K562 (cell line): Measurements from ENCODE around the gene ITSN2. TPM values are rescaled to one million over a fixed set of nuclear protein-coding genes. Genes with fewer than 3 reads are reported as not detected.

Source experiments
- ATAC-seq: fragments of 200-7000 bp; cut with Tn5 transposase; 3 replicates; pipeline ENCODE4 v1.9.1; 2020; ENCODE audit warnings: moderate library complexity
- BruUV-seq: library from RNA; stranded (reverse); fragments of 400-500 nt; replicated peaks from 2 replicates; lab custom pipeline; 2021; lab: Mats Ljungman, UMichigan
- CTCF ChIA-PET: fragments of 300-600 bp; formaldehyde crosslinking; extraction: SDS; loops from one replicate; lab custom pipeline; 2021; ENCODE audit warnings: low intra/inter-chr PET ratio; lab: Yijun Ruan, JAX
- POLR2A ChIA-PET: fragments of 300-600, 350-650 bp; sonication (Branson Sonifier 250); formaldehyde crosslinking; extraction: SDS; loops from one replicate; lab custom pipeline; 2021; ENCODE audit warnings: antibody characterized with exemption, inconsistent platforms; lab: Yijun Ruan, JAX
- DNase-seq, 4 experiments: peaks; one replicate each; pipeline versions ENCODE4 v3.0.0 to v3.0.0-alpha.2; 2011 to 2018; ENCODE audit warnings: low spot score in 3 of 4, mixed read lengths in 3 of 4; ENCODE audit errors: extremely low read depth in 1 of 4
- FAIRE-seq: peaks from 2 replicates; lab custom pipeline; 2011; peaks lifted over from hg19 to GRCh38; lab: Jason Lieb, UNC
- H2AFZ ChIP-seq: 2 replicates; pipeline ENCODE4 v1.6.0; 2011; ENCODE audit warnings: low read depth, low read length, control low read depth, inconsistent platforms
- H3K27ac ChIP-seq: fragments of 200-600 bp; 3 replicates; pipeline ENCODE4 v1.8.0; 2011; ENCODE audit warnings: low read depth, mild to moderate bottlenecking, control low read depth, inconsistent platforms, low read length, moderate library complexity, mixed read lengths; ENCODE audit errors: extremely low read depth
- H3K27me3 ChIP-seq, 2 experiments: fragments of 300-600 bp in 1 of 2; 2 replicates in 1 of 2; 3 replicates in 1 of 2; pipeline versions ENCODE4 v1.6.0 to v1.8.0; 2011; ENCODE audit warnings: inconsistent platforms in 2 of 2, low read length in 2 of 2, mild to moderate bottlenecking in 1 of 2, mixed read lengths in 1 of 2, moderate library complexity in 1 of 2; ENCODE audit not compliant: control insufficient read depth in 2 of 2, insufficient read depth in 2 of 2
- H3K36me3 ChIP-seq: fragments of 300-600 bp; 3 replicates; pipeline ENCODE4 v1.8.0; 2011; ENCODE audit warnings: mild to moderate bottlenecking, low read length, inconsistent platforms; ENCODE audit not compliant: control insufficient read depth, insufficient read depth
- H3K4me1 ChIP-seq, 2 experiments: fragments of 200-600 bp in 1 of 2; replicated peaks in 1 of 2; 2 replicates in 1 of 2; 3 replicates in 1 of 2; pipeline versions ENCODE4 v1.5.1 to v1.8.0; 2011; ENCODE audit warnings: inconsistent platforms in 2 of 2, low read length in 2 of 2, mild to moderate bottlenecking in 1 of 2, mixed read lengths in 1 of 2, moderate library complexity in 1 of 2; ENCODE audit not compliant: control insufficient read depth in 2 of 2, insufficient read depth in 2 of 2
- H3K4me2 ChIP-seq: 2 replicates; pipeline ENCODE4 v1.6.1; 2011; ENCODE audit warnings: low read length, control low read depth, inconsistent platforms, mixed read lengths; ENCODE audit not compliant: insufficient read depth
- H3K4me3 ChIP-seq: fragments of 200-600 bp; sonication (generic), shearing (Covaris generic); 2 replicates; pipeline ENCODE4 v1.5.1; 2016; ENCODE audit warnings: control low read depth, inconsistent platforms
- H3K79me2 ChIP-seq: fragments of 200-600 bp; 3 replicates; pipeline ENCODE4 v1.8.0; 2011; ENCODE audit warnings: low read length, inconsistent platforms; ENCODE audit not compliant: control insufficient read depth, insufficient read depth
- H3K9ac ChIP-seq, 2 experiments: 2 replicates each; pipeline versions ENCODE4 v1.6.0 to v1.6.1; 2011; ENCODE audit warnings: low read depth in 2 of 2, low read length in 2 of 2, control low read depth in 1 of 2, inconsistent platforms in 1 of 2, mild to moderate bottlenecking in 1 of 2, mixed read lengths in 1 of 2; ENCODE audit not compliant: insufficient read depth in 1 of 2
- H3K9me1 ChIP-seq: one replicate; pipeline ENCODE4 v1.6.0; 2011; ENCODE audit warnings: inconsistent platforms, mild to moderate bottlenecking, low read length, moderate library complexity; ENCODE audit not compliant: control insufficient read depth, insufficient read depth
- H3K9me3 ChIP-seq: replicated peaks from 2 replicates; pipeline ENCODE4 v1.5.1; 2011; ENCODE audit warnings: low read depth, low read length, inconsistent platforms; ENCODE audit not compliant: control insufficient read depth, insufficient read depth
- H4K20me1 ChIP-seq: replicated peaks from 2 replicates; pipeline ENCODE4 v1.6.1; 2011; ENCODE audit warnings: low read length, inconsistent platforms, mixed read lengths; ENCODE audit not compliant: control insufficient read depth, insufficient read depth
- ARHGAP35 ChIP-seq: fragments of 450-650 bp; IDR thresholded peaks from 2 replicates; pipeline ENCODE4 v1.6.1; 2018; ENCODE audit not compliant: partially characterized antibody
- CBX8 ChIP-seq: fragments of 200-600 bp; sonication (generic); IDR thresholded peaks from 2 replicates; pipeline ENCODE4 v1.6.1; 2012; ENCODE audit warnings: borderline replicate concordance, mixed run types, low read depth, mild to moderate bottlenecking, moderate library complexity, mixed read lengths, low read length, control low read depth, inconsistent platforms; ENCODE audit not compliant: poor library complexity, severe bottlenecking; ENCODE audit errors: extremely low read depth
- EHMT2 ChIP-seq: fragments of 450-650 bp; IDR thresholded peaks from 2 replicates; pipeline ENCODE4 v1.6.1; 2018; ENCODE audit warnings: antibody characterized with exemption
- FIP1L1 ChIP-seq: fragments of 200-400 bp; formaldehyde crosslinking; IDR thresholded peaks from 2 replicates; pipeline ENCODE4 v1.6.1; 2018; ENCODE audit warnings: mild to moderate bottlenecking, low read depth, low read length; ENCODE audit not compliant: poor library complexity, severe bottlenecking
- GTF3C2 ChIP-seq: IDR thresholded peaks from 3 replicates; pipeline ENCODE4 v1.6.1; 2011; ENCODE audit warnings: borderline replicate concordance, mild to moderate bottlenecking, moderate library complexity; ENCODE audit not compliant: insufficient read length; ENCODE audit errors: extremely low read depth
- JUN ChIP-seq, 2 experiments: sonication (generic) in 1 of 2; formaldehyde crosslinking in 1 of 2; IDR thresholded peaks; 2 replicates each; pipeline versions ENCODE4 v1.6.1 to v1.8.0; 2012 to 2022; ENCODE audit warnings: borderline replicate concordance in 2 of 2, mild to moderate bottlenecking in 2 of 2, improper control_type of control experiment in 1 of 2, low read depth in 1 of 2, low read length in 1 of 2, missing genetic modification reagents in 1 of 2
- NR2C2 ChIP-seq, 2 experiments: fragments of 200-800 bp in 1 of 2; sonication (Bioruptor generic) in 1 of 2; sonication (generic) in 1 of 2; formaldehyde crosslinking in 1 of 2; IDR thresholded peaks; 2 replicates each; pipeline versions ENCODE4 v1.6.1 to v1.8.0; 2016 to 2022; ENCODE audit warnings: mild to moderate bottlenecking in 1 of 2, missing compliant biosample characterization in 1 of 2, missing genetic modification characterization in 1 of 2, missing genetic modification reagents in 1 of 2
- PPARD ChIP-seq: fragments of 250-450 bp; sonication (Bioruptor Pico); IDR thresholded peaks from 2 replicates; pipeline ENCODE4 v1.8.0; 2022; ENCODE audit warnings: inconsistent platforms, mild to moderate bottlenecking, moderate library complexity
- RB1 ChIP-seq: fragments of 450-650 bp; IDR thresholded peaks from 2 replicates; pipeline ENCODE4 v1.6.1; 2017; ENCODE audit warnings: low read depth, mild to moderate bottlenecking
- RFX7 ChIP-seq: fragments of 250-450 bp; sonication (Bioruptor Pico); IDR thresholded peaks from 2 replicates; pipeline ENCODE4 v1.5.1; 2021; ENCODE audit warnings: mild to moderate bottlenecking
- SETDB1 ChIP-seq: IDR thresholded peaks from one replicate; pipeline ENCODE4 v1.6.1; 2012; ENCODE audit warnings: low read length, control low read depth, inconsistent platforms
- SMARCA4 ChIP-seq: fragments of 450-650 bp; IDR thresholded peaks from 2 replicates; pipeline ENCODE4 v1.6.1; 2016
- TCF15 ChIP-seq: fragments of 250-450 bp; sonication (Bioruptor Pico); IDR thresholded peaks from 2 replicates; pipeline ENCODE4 v1.8.0; 2022; ENCODE audit warnings: moderate library complexity, mild to moderate bottlenecking, inconsistent platforms
- XRCC4 ChIP-seq: IDR thresholded peaks from one replicate; pipeline ENCODE4 v1.6.1; 2011; ENCODE audit not compliant: insufficient read depth, insufficient read length; ENCODE audit errors: extremely low read depth
- ZC3H11A ChIP-seq: IDR thresholded peaks from 2 replicates; pipeline ENCODE4 v1.6.1; 2012; ENCODE audit warnings: low read depth, low read length, improper control_type of control experiment
- ZNF512 ChIP-seq: IDR thresholded peaks from 2 replicates; pipeline ENCODE4 v1.6.1; 2016; ENCODE audit warnings: missing genetic modification characterization, missing compliant biosample characterization
- WGBS: fragments of 100-300 bp; shearing (Covaris generic); methylation state at CpG from one replicate; pipeline ENCODE4 v1.1.6; 2016; ENCODE audit warnings: low coverage, mixed read lengths; ENCODE audit not compliant: insufficient coverage; ENCODE audit errors: missing lambda C conversion rate; 5-methylcytosine and 5-hydroxymethylcytosine counted together
- in situ Hi-C: fragments of 300-500 bp; cut with MboI; formaldehyde crosslinking; loops from 4 replicates; pipeline ENCODE4 v1.15.0; 2018; ENCODE audit warnings: inconsistent platforms, mixed read lengths
- intact Hi-C: fragments of 100-400 bp; cut with micrococcal nuclease; formaldehyde crosslinking; loops from 2 replicates; pipeline ENCODE4 v1.14.2; 2022
- polyA plus RNA-seq, 8 experiments: library from polyadenylated mRNA; depleted of rRNA in 4 of 8; stranded (reverse) in 5 of 8; unstranded in 3 of 8; fragments of >200 nt; fragmentation: Nextera tagmentation in 2 of 8; fragmentation: Illumina TruSeq in 1 of 8; extraction: Ambion mirVana in 2 of 8; extraction: Trizol in 1 of 8; gene quantifications; 2 replicates each; pipeline versions ENCODE4 v1.2.1 to v1.2.3, GENCODE V29; 2011 to 2014; ENCODE audit warnings: inconsistent platforms in 1 of 8, missing spikeins in 1 of 8
- total RNA-seq, 7 experiments: library from RNA; depleted of rRNA in 6 of 7; stranded (reverse); fragments of >200 nt in 6 of 7; fragmentation: Illumina TruSeq in 2 of 7; extraction: Trizol in 2 of 7; gene quantifications; 2 replicates each; pipeline versions ENCODE4 v1.2.1 to v1.2.3, GENCODE V29; 2011 to 2021; ENCODE audit warnings: low replicate concordance in 1 of 7

Gene ITSN2
- total and polyA plus RNA-seq, 9 of the 15 experiments (the other 6 are each of a cell fraction or from before 2014, with no cell fraction given) = 6.6 to 19.9 (median 15.2) TPM

GRCh38 chr2:24210106-24210455, 150.3 kb downstream of the ITSN2 start:
- CTCF ChIA-PET = no interaction called here
- Histone ChIP-seq H3K79me2 (no peaks in the 10 kb centered on the region), H3K36me3 (no peaks in the 10 kb centered on the region), H3K4me2 (no peak overlapping the region), H3K27me3 (no peaks in the 10 kb centered on the region), H3K27ac (no peak overlapping the region), H2AFZ (no peak overlapping the region), H3K4me1 (peaks cover 0 to 3% of the 10 kb centered on the region in 2 experiments; a peak in 1 of 5 replicates), H4K20me1 (no peaks in the 10 kb centered on the region), H3K9me1 (no peaks in the 10 kb centered on the region), H3K4me3 (no peak overlapping the region), H3K9ac (no peak overlapping the region), H3K9me3 (no peaks in the 10 kb centered on the region)
- WGBS = 90% methylated on average over 2 of the region's 2 CpGs
- ATAC-seq (no peak), FAIRE-seq (no peak), DNase-seq (no peak)
- in situ Hi-C loops (no loop called here), intact Hi-C loops (no loop called here)
- no TSS peak for BruUV-seq
- POLR2A ChIA-PET = interaction anchor here (0.7 kb wide), 1 partner anchor 383 kb away, joined by 3 read pairs; no protein-coding TSS in a partner anchor
- TF ChIP-seq TCF15 (CRISPR knock-in tag) (no peak), JUN (IDR thresholded peaks at IDR 0.05; ENCODE audit: borderline replicate concordance, low read depth, low read length) (no peak), JUN (CRISPR knock-in tag; IDR thresholded peaks at IDR 0.05; ENCODE audit: borderline replicate concordance) (no peak), EHMT2 (no peak), RB1 (no peak), XRCC4 (no peak), ZNF512 (no peak), FIP1L1 (no peak), GTF3C2 (no peak), SMARCA4 (no peak), PPARD (CRISPR knock-in tag) (no peak), RFX7 (no peak), ZC3H11A (no peak), ARHGAP35 (no peak), NR2C2 (CRISPR knock-in tag; IDR thresholded peaks at IDR 0.05) (no peak), NR2C2 (tag; IDR thresholded peaks at IDR 0.05) (no peak), SETDB1 (no peak), CBX8 (no peak)
